HEK293T (cell line): ENCODE measurements around the gene CAMKMT.

Experiments
- BHLHE40 ChIP-seq: fragments of 450-650 bp; IDR thresholded peaks from 2 replicates; pipeline ENCODE4 v1.6.1; 2016; ENCODE audit warnings: mild to moderate bottlenecking, moderate library complexity, borderline replicate concordance
- CTBP1 ChIP-seq: fragments of 450-650 bp; IDR thresholded peaks from 2 replicates; pipeline ENCODE4 v1.6.1; 2016; ENCODE audit warnings: borderline replicate concordance
- ELF4 ChIP-seq: fragments of 450-650 bp; IDR thresholded peaks from 2 replicates; pipeline ENCODE4 v1.6.1; 2017; ENCODE audit warnings: antibody characterized with exemption
- FOXA1 ChIP-seq: fragments of 450-650 bp; IDR thresholded peaks from 2 replicates; pipeline ENCODE4 v1.6.1; 2016; ENCODE audit warnings: mild to moderate bottlenecking
- FOXM1 ChIP-seq: fragments of 450-650 bp; IDR thresholded peaks from 2 replicates; pipeline ENCODE4 v1.6.1; 2017; ENCODE audit warnings: mild to moderate bottlenecking, borderline replicate concordance
- NFRKB ChIP-seq: fragments of 450-650 bp; IDR thresholded peaks from 2 replicates; pipeline ENCODE4 v1.6.1; 2016; ENCODE audit warnings: mild to moderate bottlenecking, moderate library complexity
- SP1 ChIP-seq: fragments of 450-650 bp; IDR thresholded peaks from 2 replicates; pipeline ENCODE4 v1.6.1; 2017
- SUZ12 ChIP-seq: fragments of 450-650 bp; IDR thresholded peaks from 2 replicates; pipeline ENCODE4 v1.6.1; 2016; ENCODE audit warnings: mild to moderate bottlenecking
- TARDBP ChIP-seq: fragments of 450-650 bp; IDR thresholded peaks from 2 replicates; pipeline ENCODE4 v1.6.1; 2016
- ZNF384 ChIP-seq: fragments of 450-650 bp; IDR thresholded peaks from 2 replicates; pipeline ENCODE4 v1.6.1; 2016
- TF ChIP-seq, protein P1 (sequence below): fragments of 450-650 bp; IDR thresholded peaks from 2 replicates; pipeline ENCODE4 v1.6.1; 2016

DNA sequence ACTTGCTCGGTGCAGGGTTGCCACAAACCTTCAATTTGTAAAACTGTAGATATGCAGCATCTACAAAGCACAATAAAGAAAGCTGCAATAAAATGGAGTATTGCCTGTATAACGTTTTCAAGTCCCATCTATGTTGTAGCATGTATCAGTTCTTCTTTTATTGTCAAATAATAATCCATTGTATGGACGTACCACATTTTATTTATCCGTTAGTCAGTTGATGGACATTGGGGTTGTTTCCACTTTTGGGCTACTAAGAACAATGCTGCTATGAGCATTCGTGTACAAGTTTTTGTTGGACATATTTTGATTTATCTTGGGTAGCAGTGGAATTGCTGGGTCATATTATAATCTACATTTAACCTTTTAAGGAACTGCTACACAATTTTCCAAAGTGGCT, 339.1 kb downstream of the CAMKMT start:
- TF ChIP-seq BHLHE40: no peak
- no peak for TF ChIP-seq SP1
- TF ChIP-seq FOXA1: no peak
- no peak for TF ChIP-seq ELF4
- TF ChIP-seq FOXM1: no peak
- no peak for TF ChIP-seq TARDBP
- TF ChIP-seq SUZ12: no peak
- no peak for TF ChIP-seq ZNF384
- TF ChIP-seq NFRKB: no peak
- TF ChIP-seq CTBP1: no peak
- TF ChIP-seq, protein P1, sequence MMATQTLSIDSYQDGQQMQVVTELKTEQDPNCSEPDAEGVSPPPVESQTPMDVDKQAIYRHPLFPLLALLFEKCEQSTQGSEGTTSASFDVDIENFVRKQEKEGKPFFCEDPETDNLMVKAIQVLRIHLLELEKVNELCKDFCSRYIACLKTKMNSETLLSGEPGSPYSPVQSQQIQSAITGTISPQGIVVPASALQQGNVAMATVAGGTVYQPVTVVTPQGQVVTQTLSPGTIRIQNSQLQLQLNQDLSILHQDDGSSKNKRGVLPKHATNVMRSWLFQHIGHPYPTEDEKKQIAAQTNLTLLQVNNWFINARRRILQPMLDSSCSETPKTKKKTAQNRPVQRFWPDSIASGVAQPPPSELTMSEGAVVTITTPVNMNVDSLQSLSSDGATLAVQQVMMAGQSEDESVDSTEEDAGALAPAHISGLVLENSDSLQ: no peak
